NK-92 (cell line): ENCODE data around the gene SLC25A47.
"Not testable (repeated sequence)": the region's sequence is repeated elsewhere in the genome, so short reads cannot be mapped to it uniquely, and the experiment has no call there.

Experiments
- DNase-seq: peaks from one replicate; lab custom pipeline; 2025; ENCODE audit not compliant: unreplicated experiment; lab: John Stamatoyannopoulos, UW

SLC25A47 gene

GRCh38 chr14:100289916-100290606 lies 33.1 kb upstream of the SLC25A47 start:
- no peak for DNase-seq

GRCh38 chr14:100290607-100291304 lies 32.4 kb upstream of the SLC25A47 start:
- DNase-seq: no peak

- no peak for DNase-seq
These were observed 31.6 kb upstream of the SLC25A47 start for GRCh38 chr14:100291305-100292075.

DNA sequence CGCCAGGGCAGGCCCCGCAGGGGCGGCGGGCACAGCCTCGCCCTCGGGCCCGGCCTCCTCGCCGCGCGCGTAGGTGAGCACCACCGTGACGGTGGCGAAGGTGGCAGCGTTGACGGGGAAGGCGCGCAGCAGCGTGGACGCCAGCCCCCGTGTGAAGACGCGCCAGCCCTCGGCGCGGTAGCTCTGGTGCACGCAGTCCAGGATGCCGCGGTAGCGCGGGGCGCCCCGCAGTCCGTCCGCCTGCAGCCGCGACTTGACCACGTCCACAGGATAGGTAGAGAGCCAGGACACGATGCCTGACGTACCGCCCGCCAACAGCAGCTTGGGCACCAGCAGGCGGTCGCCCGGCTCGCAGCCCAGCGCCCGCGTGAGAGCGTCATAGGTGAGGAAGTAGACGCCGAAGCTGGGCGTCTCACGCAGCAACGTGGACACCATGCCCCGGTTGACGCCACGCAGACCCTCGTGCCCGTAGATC lies 30.8 kb upstream of the SLC25A47 start:
- no peak for DNase-seq

DNA sequence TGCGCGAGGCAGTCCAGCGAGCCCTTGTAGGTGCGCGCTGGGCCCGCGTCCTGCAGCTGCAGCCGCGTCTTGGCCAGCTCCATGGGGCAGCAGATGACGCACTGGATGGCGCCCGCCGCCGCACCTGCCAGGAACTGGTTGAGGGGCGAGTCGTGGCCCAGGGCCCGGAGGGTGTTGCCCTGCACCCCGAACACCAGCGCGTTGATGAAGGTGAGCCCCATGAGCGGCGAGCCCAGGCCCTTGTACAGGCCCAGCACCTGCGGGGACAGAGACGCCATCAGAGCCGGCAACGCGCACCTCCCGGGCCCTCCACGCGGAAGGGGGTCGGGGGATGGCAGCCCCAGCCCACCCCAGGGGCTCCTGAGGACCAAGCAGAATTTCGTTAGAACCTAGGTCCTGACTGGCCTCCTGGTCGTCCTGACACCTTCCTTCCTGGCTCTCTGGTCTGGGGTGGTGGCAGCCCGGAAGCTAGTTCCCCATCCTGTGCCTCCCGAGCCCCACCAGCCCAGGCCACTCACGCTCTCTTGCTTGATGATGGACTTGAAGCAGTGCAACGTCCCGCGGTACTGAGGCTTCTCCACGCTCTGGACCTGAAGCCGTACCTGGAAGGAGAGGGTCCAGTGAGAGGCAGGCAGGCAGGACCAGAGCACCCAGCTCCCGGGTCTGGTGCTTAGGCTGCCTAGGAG lies 30.2 kb upstream of the SLC25A47 start:
- no peak for DNase-seq

DNA sequence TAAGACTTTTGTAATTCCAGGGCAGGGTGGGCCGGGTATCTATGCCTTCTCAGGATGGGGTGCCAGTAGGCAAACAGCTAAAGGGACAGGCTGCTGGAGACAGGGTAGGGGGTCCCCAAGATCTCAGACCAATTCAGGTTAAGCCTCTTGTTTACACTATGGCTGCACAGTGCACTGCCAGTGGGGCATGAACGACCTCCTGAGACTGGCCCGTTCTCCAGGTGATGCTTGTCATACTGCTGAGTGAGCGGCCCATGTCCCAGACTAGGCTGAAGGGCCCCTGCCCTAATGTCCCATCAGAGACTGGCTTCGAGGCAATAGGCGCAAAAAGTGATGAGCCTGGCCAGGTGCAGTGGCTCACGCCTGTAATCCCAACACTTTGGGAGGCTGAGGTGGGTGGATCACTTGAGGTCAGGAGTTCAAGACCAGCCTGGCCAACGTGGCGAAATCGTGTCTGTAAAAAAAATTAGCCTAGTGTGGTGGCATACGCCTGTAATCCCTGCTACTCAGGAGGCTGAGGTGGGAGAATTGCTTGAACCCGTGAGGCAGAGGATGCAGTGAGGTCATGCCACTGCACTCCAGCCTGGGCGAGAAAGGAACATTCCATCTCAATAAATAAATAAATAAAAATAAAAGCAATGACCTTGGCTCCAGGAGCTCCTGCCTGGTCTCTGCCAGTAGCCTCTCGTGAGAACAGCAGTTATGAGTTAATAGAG lies 29.5 kb upstream of the SLC25A47 start:
- DNase-seq: no peak

- DNase-seq: no peak
These were observed 28.8 kb upstream of the SLC25A47 start for GRCh38 chr14:100294213-100294962.

- DNase-seq: no peak
These were observed 28.2 kb upstream of the SLC25A47 start for GRCh38 chr14:100294963-100295330.

GRCh38 chr14:100295376-100296105 lies 27.6 kb upstream of the SLC25A47 start:
- no peak for DNase-seq

- DNase-seq: no peak
These were observed 27.0 kb upstream of the SLC25A47 start for GRCh38 chr14:100296106-100296651.

- not testable (repeated sequence) for DNase-seq
These were observed 26.4 kb upstream of the SLC25A47 start for GRCh38 chr14:100296729-100297128.

GRCh38 chr14:100297320-100298300 lies 25.5 kb upstream of the SLC25A47 start:
- no peak for DNase-seq

GRCh38 chr14:100298551-100299237 lies 24.4 kb upstream of the SLC25A47 start:
- no peak for DNase-seq

DNA sequence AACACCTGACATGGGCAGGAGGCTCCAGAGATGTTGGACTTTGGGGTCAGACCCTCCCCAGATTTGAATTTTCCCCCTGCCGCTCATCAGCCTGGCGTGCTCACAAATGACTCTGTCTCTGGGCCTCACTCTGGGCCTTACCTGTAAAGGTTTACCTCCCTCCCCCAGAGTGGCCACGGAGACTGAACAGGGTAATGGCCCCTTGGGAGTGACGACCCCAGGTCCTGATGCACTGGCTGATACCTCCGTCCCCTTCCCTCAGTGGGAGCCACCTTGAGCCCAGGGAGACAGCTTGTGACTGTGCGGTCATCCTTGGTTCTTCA lies 23.9 kb upstream of the SLC25A47 start:
- DNase-seq: no peak

GRCh38 chr14:100302616-100303015 lies 20.5 kb upstream of the SLC25A47 start:
- no peak for DNase-seq

GRCh38 chr14:100303179-100303578 lies 20.0 kb upstream of the SLC25A47 start:
- no peak for DNase-seq

GRCh38 chr14:100303925-100304324 lies 19.2 kb upstream of the SLC25A47 start:
- no peak for DNase-seq
